ENCODE measurements around the gene NEK9. TPM values are rescaled to one million over a fixed set of nuclear protein-coding genes. Genes with fewer than 3 reads are reported as not detected.
"Not testable (repeated sequence)": the region's sequence is repeated elsewhere in the genome, so short reads cannot be mapped to it uniquely, and the experiment has no call there.

The NEK9 gene
- total RNA-seq = 46.5 and 51.7 TPM in 2 replicates
- 58.9 TPM for polyA plus RNA-seq (2012)

GRCh38 chr14:75126679-75127473, at the start of gene NEK9:
TSS of gene NEK9 (minus strand) at chr14:75127048. CDS start at chr14:75126921, 127 bp downstream.
- peak; percentile 93 for DNase-seq (ENCODE audit: low read depth)

GRCh38 chr14:75176142-75176820, 49.4 kb upstream of the NEK9 start, which contains the start of gene TMED10:
TSS of gene TMED10 (minus strand) at chr14:75176612. CDS start at chr14:75176579, 33 bp downstream.
- peak; percentile 93 for DNase-seq (ENCODE audit: low read depth)

- DNase-seq (ENCODE audit: low read depth) = no peak
These were observed 48.9 kb upstream of the NEK9 start for GRCh38 chr14:75175677-75176141.

DNA sequence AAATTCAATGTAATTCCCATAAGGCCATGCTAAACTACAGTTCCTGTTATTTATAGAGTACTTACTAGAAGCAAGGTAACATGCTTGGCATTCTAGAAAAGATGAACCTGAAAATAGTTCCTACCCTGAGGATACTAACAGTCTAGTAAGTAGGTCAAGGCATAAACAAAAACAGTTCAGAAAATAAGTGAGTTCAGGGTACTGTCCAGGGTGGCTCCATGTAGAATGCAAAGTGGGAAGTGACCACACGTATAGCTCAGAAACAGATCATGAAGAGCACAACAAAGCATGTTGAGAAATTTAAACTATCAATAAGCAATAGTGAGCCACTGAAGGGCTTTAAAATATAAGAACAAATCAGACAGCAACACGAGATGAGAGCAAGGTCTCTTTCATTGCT, 47.2 kb upstream of the NEK9 start:
- no peak for DNase-seq (ENCODE audit: low read depth)

DNA sequence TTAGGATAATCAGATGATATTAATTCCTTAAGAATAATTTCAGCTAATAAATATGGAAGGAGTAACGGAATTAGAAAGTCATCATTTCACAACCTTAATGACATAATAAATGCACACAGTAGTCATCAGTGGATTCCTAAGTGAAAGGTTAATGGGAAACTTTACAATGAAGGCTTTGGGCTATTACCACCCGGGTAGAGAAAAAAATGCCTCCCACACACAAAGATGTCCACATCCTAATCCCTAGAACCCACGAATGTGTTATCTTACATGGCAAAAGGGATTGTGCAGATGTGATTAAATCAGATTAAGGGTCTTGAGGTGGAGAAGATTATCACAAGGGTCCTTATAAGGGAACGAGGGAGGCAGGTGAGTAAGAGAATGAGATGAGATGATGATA, 43.9 kb upstream of the NEK9 start:
- DNase-seq (ENCODE audit: low read depth) = no peak

- no peak for DNase-seq (ENCODE audit: low read depth)
These were observed 41.9 kb upstream of the NEK9 start for GRCh38 chr14:75168586-75169335.

- DNase-seq (ENCODE audit: low read depth) = no peak
These were observed 40.5 kb upstream of the NEK9 start for GRCh38 chr14:75167325-75167724.

DNA sequence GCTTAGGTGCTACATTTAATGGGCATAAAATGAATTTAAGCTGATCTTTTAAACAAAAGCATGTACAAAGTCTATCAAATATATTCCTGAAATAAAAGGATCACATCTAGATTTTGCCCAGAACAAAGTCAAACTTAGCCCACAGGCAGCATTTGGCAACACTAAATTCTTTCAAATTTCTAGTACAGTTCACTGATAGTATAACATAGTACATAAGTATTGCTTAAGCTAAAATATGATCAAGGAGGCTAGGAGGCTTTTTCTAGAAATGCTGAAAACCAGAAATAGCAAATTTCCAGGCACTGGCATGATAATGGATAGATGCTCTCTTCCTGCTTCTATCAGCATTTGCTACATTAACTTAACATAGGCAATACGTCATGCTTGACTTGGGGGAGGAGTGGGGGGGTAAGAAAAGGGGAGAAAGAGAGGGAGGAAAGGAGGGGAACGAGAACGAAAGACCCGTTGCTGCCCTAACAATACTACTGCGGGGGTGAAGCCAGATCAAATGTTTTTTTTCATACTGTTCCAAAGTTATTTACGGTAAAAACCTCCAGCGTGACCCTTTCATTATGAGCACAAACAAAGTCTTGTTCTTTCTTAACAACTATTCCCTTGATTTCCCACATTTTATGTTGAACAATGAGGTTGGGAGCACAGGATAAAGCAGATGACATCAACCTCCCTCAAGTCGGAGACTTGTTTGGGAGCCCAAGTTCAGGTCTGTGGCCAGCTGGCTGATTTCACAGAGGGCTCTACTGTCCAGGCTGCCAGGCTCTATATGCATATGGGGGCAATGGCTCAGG, 38.9 kb upstream of the NEK9 start:
- DNase-seq (ENCODE audit: low read depth) = no peak

DNA sequence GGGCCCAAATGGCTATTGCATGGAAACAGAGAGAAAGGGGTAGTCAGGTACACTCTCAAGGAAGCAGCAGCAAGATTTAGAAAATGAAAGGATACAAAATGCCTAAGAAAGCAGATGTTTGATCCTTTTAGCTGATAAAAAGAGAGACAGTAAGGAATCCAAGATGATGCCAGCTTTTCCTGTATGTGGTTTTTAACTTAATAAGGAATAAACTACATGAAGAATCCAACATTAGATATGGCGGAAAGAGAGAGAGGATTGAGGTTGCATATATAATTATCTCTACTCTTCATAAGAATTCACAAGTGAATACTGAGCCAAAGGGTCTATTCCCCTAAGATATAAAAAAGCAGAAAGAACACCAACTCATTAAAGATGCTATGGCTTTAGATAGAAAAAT, 38.0 kb upstream of the NEK9 start:
- no peak for DNase-seq (ENCODE audit: low read depth)

DNA sequence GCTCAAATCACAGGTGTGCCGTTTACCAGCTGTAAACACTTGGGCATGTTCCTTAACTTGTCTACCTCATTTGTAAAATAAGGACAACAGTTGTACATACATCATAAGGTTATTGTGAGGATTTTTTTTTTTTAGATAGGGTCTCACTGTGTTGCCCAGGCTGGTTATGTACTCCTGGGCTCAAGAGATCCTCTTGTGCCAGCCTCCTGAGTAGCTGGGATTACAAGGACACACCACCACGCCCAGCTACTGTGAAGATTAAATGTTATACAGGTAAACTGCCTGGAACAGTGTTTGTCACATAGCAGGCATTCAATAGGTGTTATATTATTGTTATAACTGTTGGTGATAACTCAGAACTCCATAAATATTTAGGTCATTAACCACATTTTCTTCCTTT, 36.8 kb upstream of the NEK9 start:
- DNase-seq (ENCODE audit: low read depth) = no peak

- DNase-seq (ENCODE audit: low read depth) = no peak
These were observed 35.8 kb upstream of the NEK9 start for GRCh38 chr14:75162631-75163030.

DNA sequence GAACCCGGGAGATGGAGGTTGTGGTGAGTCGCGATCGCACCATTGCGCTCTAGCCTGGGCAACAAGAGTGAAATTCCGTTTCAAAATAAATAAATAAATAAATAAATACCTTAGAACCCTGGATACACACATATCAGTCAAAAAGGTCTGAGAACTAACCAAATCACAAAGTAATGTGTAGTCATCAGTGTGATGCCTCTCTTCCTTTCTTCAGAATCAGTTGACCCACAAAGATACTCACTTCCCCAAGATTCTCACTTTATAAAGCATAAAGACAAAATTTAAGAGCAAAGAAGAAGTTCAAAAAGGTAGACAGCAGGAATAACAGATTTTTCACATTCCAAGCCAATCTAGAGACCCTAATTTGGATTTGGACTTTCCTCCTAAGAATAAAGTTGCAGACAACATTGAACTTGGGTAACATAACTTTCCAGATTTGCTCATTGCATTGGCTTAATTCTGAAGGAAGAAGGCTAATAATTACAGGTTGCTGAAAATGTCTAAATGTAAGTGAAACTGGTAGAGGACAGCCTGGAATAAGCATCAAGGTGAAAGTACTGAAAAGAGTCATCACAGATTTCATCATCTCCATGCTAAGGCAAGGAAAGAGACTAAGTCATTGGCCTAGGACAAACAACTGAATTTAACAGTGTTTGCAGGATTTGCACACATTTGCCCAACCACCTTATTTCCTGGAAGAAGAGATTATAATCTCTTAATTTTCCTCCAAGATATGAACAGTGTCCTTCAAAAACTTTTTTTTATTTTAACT, 32.2 kb upstream of the NEK9 start:
- DNase-seq (ENCODE audit: low read depth) = no peak

DNA sequence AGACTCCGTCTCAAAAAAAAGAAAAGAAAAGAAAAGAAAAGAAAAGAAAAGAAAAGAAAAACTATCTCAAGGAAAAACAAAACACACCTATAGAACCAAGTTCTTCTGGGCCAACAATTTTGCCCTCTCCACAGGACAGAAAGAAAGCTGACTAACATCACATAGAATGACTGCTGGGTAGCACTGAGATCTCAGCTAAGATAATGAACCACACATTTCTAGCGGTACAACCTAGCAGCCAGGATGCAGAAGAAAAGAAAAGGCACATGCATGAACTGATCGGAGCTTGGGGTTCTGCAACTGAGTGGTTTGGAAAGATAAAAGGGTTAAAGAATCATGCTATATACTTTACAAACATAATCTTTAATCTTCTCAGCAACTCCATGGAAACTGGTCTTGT, 30.1 kb upstream of the NEK9 start:
- no peak for DNase-seq (ENCODE audit: low read depth)

GRCh38 chr14:75156111-75156510, 29.3 kb upstream of the NEK9 start:
- DNase-seq (ENCODE audit: low read depth) = no peak

DNA sequence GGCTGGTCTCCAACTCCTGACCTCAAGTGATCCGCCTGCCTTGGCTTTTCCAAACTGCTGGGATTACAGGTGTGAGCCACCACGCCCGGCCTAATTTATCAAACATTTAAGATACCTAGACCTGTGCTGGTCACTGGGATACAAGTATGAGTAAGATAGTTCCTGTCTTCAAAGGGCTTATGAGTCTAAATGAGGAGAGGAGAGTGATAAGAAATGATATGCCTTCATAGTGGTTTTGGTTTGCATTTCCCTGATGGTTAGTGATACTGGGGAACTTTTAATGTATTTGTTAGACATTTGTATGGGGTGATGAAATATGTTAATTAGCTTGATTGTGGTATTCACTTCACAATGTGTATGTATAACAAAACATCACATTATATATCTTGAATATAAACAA, 28.3 kb upstream of the NEK9 start:
- DNase-seq (ENCODE audit: low read depth) = no peak

DNA sequence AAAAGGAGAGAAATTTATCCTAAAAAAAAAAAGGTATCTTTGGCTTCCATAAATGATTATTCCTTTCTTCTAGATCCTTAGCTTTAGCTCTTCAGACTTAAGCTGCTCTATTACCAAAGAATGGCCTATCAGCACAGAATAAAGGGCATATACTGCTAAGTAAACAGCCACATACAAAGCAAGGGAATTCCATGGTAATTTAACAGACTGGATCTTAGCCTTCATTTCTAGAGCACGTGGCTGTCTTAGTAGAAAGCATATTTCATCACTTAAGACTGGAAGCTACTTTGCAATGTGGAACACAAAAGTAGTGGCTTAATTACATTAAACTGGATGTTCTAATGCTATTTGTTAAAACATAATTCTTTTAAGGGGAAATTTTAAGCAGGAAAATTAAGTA, 26.4 kb upstream of the NEK9 start:
- DNase-seq (ENCODE audit: low read depth) = no peak

- no peak for DNase-seq (ENCODE audit: low read depth)
These were observed 25.0 kb upstream of the NEK9 start for GRCh38 chr14:75151851-75152250.

DNA sequence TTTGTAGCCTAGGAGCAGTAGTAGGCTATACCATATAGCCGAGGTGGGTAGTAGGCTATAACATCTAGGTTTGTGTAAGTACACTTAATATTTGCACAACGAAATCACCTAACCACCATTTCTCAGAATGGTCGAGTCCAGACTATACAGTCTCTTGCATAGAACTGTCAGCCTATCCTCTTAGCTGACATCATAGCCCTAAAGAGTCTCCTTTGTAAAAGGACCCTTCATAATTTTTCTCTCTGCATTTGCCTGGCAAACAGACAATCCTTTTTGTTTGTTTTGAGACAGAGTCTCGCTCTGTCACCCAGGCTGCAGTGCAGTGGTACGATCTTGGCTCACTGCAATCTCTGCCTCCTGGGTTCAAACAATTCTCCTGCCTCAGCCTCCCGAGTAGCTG, 23.8 kb upstream of the NEK9 start:
- DNase-seq (ENCODE audit: low read depth) = not testable (repeated sequence)

- DNase-seq (ENCODE audit: low read depth) = no peak
These were observed 23.3 kb upstream of the NEK9 start for GRCh38 chr14:75150150-75150549.

- peak; percentile 96 for DNase-seq (ENCODE audit: low read depth)
These were observed 20.7 kb upstream of the NEK9 start for GRCh38 chr14:75147423-75148071.

Measured in myocyte (in vitro differentiated cells).